HG02884 (cell line): ENCODE results near the gene SCYL3.
"Not testable (repeated sequence)": the region's sequence is repeated elsewhere in the genome, so short reads cannot be mapped to it uniquely, and the experiment has no call there.

Experiments
- ATAC-seq: cut with Tn5 transposase; IDR thresholded peaks from one replicate; pipeline ENCODE4 v1.9.1; 2021; ENCODE audit warnings: mild to moderate bottlenecking, moderate library complexity; ENCODE audit not compliant: unreplicated experiment

The SCYL3 gene

DNA sequence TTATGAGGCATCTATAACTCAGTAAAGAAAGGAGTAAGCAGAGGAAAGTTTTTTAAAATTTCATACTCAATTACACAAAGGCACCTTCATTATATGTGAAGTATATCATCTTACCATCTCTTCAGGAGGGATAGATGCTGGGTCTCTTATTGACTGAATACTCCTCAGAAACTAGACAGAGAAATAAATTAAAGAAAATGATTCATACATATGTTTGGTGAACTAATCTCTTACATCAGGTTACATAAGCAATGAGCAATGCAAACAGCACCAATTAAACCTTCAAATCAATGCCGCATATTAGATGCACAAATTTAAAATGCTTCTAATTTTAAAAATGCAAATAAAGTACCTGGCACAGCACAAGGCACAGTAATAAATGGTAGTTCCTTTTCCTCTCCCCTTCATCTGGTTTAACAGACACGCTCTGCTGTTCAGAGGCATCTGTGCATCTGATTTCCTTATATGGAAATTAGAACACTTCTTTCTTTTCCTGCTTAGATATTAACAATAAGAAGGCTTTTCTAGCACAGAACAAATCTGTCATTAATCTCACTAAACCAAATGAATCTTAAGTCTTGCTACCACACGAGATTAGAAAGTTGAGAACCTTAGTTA, 20.0 kb downstream of the SCYL3 start:
- ATAC-seq = no peak

GRCh38 chr1:169872906-169873305, 20.8 kb downstream of the SCYL3 start:
- no peak for ATAC-seq

GRCh38 chr1:169871988-169872387, 21.7 kb downstream of the SCYL3 start:
- ATAC-seq = not testable (repeated sequence)

- ATAC-seq = no peak
Observed at GRCh38 chr1:169869426-169869825, 24.3 kb downstream of the SCYL3 start.

DNA sequence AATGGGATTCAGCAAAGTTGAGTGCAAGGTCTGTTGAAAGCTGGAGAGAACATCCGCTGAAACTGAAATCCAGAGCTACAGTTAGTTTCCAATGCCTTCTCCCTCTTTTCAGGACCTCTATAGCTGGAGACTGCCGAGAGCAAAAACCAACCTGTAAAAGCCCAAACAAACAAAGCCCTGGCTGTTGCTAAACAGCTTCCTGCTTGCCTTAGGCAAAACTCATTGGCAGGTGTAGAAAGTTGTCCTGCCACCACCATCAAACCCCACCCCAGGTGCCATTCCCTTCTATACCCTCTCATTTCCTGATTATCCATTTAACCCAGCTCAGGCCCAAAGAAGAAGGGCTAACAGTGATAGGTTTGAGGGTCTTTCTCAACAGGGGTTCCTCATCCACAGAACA, 24.7 kb downstream of the SCYL3 start:
- no peak for ATAC-seq

GRCh38 chr1:169867012-169867675, 26.6 kb downstream of the SCYL3 start:
- no peak for ATAC-seq

- no peak for ATAC-seq
Observed at GRCh38 chr1:169866577-169866976, 27.1 kb downstream of the SCYL3 start.

GRCh38 chr1:169864531-169864930, 29.2 kb downstream of the SCYL3 start:
- ATAC-seq = not testable (repeated sequence)

- no peak for ATAC-seq
Observed at GRCh38 chr1:169860750-169861149, 32.9 kb downstream of the SCYL3 start.

- ATAC-seq = no peak
Observed at GRCh38 chr1:169860187-169860586, 33.5 kb downstream of the SCYL3 start.

- ATAC-seq = no peak
Observed at GRCh38 chr1:169859001-169859400, 34.7 kb downstream of the SCYL3 start.

- no peak for ATAC-seq
Observed at GRCh38 chr1:169858467-169858866, 35.2 kb downstream of the SCYL3 start.

DNA sequence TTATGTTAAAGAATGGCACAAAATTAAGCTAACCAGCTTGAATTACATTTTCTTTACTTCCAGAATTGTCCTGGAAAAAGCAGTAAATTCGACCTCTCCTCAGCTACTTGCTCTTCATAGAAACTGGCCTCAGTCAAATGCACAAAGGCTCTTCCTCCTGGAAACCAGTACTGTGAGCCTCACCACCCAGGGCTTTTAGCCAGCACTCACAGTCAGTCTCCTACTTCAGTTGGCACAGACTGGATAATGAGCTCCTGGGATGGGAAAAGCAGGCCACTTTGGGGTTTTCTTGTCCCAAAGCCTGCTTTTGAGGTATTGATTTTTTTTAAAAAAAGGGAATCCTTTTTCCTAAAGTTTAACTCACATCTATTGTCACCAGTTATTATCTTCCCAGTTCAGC, 40.4 kb downstream of the SCYL3 start:
- ATAC-seq = no peak

DNA sequence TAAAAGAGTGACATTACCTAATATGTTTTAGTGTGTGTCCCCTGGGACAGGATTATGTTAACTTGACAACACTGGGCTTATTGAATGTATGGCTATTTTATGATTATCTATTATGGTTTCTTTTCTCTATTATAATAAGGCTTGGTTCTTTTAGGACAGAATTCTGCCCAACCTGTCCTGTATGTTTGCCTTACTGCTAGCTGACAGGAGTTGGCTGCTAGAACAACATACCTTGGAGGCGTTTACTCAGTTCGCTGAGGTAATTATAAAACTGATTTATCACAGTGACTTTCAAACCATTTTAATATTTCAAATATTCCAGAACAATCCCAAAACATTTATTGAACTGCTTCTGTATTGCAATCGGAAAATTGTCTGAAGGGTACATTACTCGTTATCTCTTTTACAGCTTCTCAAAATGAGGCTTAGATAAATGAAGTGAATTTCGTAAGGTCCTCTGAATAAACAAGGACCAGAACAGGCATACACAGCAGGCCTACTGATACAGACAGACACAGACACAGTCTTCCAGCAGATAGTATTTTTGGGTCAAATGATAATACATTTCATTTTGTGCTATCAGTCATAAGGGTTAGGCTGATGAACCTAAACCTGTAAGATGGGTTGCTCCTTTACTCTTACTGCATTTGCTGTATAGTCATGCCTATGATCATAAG, 44.2 kb downstream of the SCYL3 start:
- no peak for ATAC-seq

DNA sequence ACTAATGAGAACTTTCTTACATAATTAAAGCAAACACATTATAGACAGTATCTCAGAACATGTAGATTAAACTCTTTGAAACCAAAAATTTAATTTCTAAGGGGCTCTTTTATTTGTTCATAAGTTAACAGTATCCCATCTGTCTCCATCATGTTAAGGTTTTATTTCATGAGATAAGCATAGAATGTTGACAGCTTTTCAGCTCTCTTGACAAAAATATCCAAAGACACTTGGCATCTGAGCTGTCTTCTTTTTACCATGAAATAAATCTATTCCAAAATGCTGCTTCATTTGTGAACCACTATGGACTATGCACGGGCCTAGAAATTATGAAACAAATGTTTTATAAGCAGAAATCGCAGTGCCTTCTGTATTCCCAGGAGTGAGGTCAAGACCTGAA, 45.2 kb downstream of the SCYL3 start:
- ATAC-seq = no peak

DNA sequence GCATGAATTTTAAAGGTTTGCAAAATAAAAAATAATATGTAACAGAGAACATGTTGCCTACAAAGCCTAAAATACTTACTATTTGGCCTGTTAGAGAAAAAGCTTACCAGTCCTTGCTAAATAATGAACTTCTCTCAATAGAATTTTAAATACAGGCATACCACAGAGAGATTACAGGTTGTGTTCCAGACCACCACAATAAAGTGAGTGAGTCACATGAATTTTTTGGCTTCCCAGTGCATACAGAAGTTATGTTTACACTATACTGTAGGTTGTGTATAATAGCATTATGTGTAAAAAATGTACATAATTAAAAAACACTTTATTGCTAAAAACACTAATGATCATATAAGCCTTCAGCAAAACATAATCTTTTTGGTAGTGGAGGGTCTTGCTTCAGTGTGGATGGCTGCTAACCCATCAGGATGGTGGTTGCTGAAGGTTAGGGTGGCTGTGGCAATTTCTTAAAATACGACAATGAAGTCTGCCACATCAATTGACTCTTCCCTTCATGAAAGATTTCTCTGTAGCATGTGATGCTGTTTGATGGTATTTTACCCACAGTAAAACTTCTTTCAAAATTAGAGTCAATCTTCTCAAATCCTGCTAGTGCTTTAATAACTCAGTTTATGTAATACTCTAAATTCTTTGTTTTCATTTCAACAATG, 48.6 kb downstream of the SCYL3 start:
- ATAC-seq = no peak

DNA sequence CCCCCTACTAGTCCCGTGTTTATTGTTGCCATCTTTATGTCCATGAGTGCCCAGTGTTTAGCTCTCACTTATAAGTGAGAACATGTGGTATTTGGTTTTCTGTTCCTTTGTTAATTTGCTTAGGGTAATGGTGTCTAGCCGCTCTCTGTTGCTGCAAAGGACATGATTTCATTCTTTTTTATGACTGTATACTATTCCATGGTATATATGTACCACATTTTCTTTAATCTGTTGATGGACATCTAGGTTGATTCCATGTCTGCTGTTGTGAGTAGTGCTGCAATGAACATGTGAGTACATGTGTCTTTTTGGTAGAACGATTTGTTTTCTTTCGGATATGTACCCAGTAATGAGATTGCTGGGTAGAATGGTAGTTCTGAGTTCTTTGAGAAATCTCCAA, 54.8 kb downstream of the SCYL3 start:
- no peak for ATAC-seq

DNA sequence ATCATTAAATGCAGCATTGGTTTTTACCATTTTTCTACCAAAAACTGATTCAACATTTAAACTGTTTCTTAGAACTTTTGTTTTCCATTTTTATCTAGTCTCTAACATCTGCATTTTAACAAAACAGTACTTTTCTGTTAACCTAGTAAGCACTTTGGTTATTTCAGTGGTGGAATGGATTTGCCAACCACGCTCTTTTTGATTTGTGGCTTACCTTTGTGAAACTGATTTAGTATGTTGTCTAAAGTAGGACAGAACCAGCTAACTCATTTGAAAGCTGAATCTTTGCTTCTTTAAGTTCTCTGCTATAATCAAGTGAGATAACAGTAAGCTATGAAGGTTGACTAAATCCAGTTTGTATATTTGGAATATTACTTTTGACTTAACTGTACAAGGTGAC, 57.5 kb downstream of the SCYL3 start:
- no peak for ATAC-seq

- ATAC-seq = no peak
Observed at GRCh38 chr1:169835647-169836046, 58.0 kb downstream of the SCYL3 start.

DNA sequence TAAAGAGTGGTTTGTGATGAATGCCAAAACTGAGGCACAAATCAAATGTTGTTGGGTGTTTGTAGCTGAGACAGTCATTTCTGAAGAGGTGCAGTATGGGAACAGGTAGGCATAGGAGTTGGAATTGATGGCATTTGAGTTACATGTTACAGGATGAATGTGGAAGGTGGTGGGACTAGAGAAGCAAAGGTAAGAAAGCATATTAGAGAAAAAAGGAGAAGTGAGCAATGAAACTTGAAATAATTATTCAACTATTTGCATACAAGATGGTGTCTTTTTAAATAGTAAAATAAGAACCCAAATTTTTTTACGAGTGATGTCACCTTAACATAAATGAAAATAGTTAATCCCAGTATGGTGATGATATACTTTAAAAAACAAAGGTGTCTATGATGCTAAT, 58.8 kb downstream of the SCYL3 start:
- no peak for ATAC-seq

GRCh38 chr1:169833179-169833901, 60.4 kb downstream of the SCYL3 start:
- no peak for ATAC-seq
